Sciatic nerve (tissue), 2 donors: Measurements from ENCODE around the gene DIRAS1. TPM values are rescaled to one million over a fixed set of nuclear protein-coding genes. Genes with fewer than 3 reads are reported as not detected.

Experiments used
- ATAC-seq: fragments of 200-7000 bp; cut with Tn5 transposase; one replicate; pipeline ENCODE4 v1.9.1; 2020; ENCODE audit warnings: mild to moderate bottlenecking, moderate library complexity
- DNase-seq: peaks from one replicate; pipeline ENCODE4 v3.0.0-alpha.2; 2020; ENCODE audit warnings: low spot score
- intact Hi-C: fragments of 100-400 bp; cut with DNase I; formaldehyde crosslinking; loops from one replicate; pipeline ENCODE4 v1.14.2; 2022
- total RNA-seq: library from RNA; stranded (reverse); fragmentation: NEBNext Ultra II Directional; extraction: Animal tissue kit (Norgen Biotek cat#: 25700); gene quantifications from one replicate; pipeline ENCODE4 v1.2.1, GENCODE V29; 2021
- donor health status: DM: no; HTN: no; CAD: no.
- donor health status: DM: no; HTN: no; CAD: no.

Gene DIRAS1
- total RNA-seq, 1 donor from 2014 or later, result 0.45 TPM

DNA sequence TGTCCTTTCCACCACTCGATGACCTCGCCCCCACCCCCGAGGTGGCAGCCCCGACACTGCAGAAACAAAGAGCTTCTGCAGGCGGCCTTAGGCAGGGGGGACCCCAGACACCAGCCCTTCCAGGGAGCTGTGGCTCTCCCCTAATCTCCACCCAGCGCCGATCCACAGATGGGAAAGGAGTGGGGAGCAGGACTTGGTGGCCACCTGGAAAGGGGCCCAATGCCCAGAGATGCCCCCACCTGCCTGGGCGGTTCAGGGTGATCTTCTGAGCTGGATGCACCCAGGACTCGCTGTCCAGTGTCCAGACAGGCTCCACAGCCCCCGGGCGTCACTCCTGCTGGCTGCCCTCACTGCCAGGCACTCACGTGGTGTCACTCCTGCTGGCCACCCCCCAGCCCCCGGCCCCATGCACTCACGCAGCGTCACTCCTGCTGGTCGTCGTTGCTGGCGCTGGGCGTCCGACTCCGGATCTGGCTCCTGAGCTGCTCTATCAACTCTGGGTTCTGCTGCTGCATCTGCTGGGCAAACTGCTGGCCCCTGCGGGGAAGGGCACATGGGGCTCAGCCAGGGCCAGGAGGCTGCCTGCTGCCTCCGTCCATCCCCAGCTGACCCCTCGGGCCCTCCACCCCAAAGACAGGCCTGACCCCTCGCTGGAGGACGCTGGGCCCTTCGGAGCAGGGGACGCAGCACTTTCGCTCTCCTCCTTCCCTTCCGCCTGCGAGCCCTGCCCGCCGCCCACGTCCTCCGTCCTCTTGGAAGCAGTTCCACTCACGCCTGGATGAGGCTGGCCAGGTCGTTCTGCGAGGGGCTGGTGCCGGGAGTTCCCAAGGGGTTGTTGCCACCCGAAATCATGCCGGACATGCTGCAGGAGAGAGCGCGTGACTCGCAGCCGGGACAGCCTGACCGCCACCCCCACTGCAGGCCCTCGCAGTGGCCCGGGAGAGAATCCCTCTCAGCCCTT lies 36.0 kb upstream of the DIRAS1 start:
- ATAC-seq, result no peak
- no peak for DNase-seq
- intact Hi-C loops, result loop anchor here (10.0 kb wide), 1 partner anchor 112 kb away; no protein-coding TSS in a partner anchor

- no peak for DNase-seq
- ATAC-seq, result no peak
- intact Hi-C loops, result loop anchor here (10.0 kb wide), 1 partner anchor 112 kb away; no protein-coding TSS in a partner anchor
Measured at GRCh38 chr19:2756477-2756876, 35.3 kb upstream of the DIRAS1 start.

GRCh38 chr19:2755811-2756210 lies 34.6 kb upstream of the DIRAS1 start:
- intact Hi-C loops, result loop anchor here (10.0 kb wide), 1 partner anchor 111 kb away; no protein-coding TSS in a partner anchor
- DNase-seq (no peak), ATAC-seq (no peak)

DNA sequence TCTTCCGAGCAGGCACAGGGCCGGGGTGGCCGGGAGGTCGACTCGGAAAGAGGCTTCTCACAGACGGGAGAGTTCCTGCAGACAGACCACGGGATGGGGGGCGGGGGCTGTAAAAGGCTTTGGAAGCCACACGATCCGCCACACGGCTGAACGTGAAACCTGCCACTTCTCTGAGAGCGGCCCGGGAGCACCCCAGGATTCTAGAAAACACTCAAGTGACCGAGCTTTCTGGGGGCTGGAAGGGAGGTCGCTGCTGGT lies 34.2 kb upstream of the DIRAS1 start:
- intact Hi-C loops, result loop anchor here (10.0 kb wide), 1 partner anchor 111 kb away; no protein-coding TSS in a partner anchor
- no peak for ATAC-seq
- no peak for DNase-seq

- DNase-seq (no peak), ATAC-seq (no peak)
- intact Hi-C loops, result loop anchor here (5.0 to 10.0 kb wide), 2 partner anchors 110 to 1758 kb away; no protein-coding TSS in a partner anchor
Measured at GRCh38 chr19:2754659-2755447, 33.7 kb upstream of the DIRAS1 start.

- DNase-seq (no peak), ATAC-seq (no peak)
- intact Hi-C loops, result loop anchor here (5.0 to 10.0 kb wide), 2 partner anchors 107 to 1754 kb away; no protein-coding TSS in a partner anchor
Measured at GRCh38 chr19:2751438-2751830, 30.3 kb upstream of the DIRAS1 start.

GRCh38 chr19:2750808-2751437 lies 29.8 kb upstream of the DIRAS1 start:
- no peak for DNase-seq
- intact Hi-C loops, result loop anchor here (5.0 to 10.0 kb wide), 2 partner anchors 106 to 1754 kb away; no protein-coding TSS in a partner anchor
- ATAC-seq, result no peak

GRCh38 chr19:2747349-2747748 lies 26.2 kb upstream of the DIRAS1 start:
- no peak for DNase-seq
- ATAC-seq, result no peak
- intact Hi-C loops, result loop anchor here (5.0 kb wide), 1 partner anchor 1485 kb away; no protein-coding TSS in a partner anchor

- ATAC-seq (no peak), DNase-seq (no peak)
- intact Hi-C loops, result no loop called here
Measured at GRCh38 chr19:2744113-2744512, 22.9 kb upstream of the DIRAS1 start.

- ATAC-seq (no peak), DNase-seq (no peak)
- intact Hi-C loops, result no loop called here
Measured at GRCh38 chr19:2743099-2743498, 21.9 kb upstream of the DIRAS1 start.

DNA sequence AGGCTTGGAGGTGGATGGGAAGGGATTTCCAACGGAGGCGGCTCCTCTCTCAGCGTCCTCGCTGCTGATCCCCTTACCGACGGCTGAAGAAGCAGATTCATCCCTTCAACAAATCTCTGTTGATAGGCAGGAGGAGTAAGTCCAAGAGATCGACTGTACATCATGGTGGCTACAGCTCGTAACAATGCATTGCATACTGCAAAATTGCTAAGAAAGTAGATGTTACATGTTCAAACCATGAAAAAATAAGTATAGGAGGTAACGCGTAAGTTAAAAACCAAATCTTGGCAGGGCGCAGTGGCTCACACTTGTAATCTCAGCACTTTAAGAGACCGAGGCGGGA lies 19.1 kb upstream of the DIRAS1 start:
- ATAC-seq (no peak), DNase-seq (no peak)
- intact Hi-C loops, result no loop called here

- DNase-seq (peak; percentile 100), ATAC-seq (peak; percentile 100)
- intact Hi-C loops, result no loop called here
Measured at GRCh38 chr19:2739602-2740313, 18.6 kb upstream of the DIRAS1 start, which contains the start of gene SLC39A3. Gene SLC39A3, minus strand, starts transcription at chr19:2740017. Its CDS starts 2,760 bp downstream, at chr19:2737257.

GRCh38 chr19:2736550-2737190 lies 15.5 kb upstream of the DIRAS1 start:
- DNase-seq (no peak), ATAC-seq (no peak)
- intact Hi-C loops, result no loop called here

GRCh38 chr19:2735374-2735773 lies 14.2 kb upstream of the DIRAS1 start:
- DNase-seq, result no peak
- ATAC-seq, result no peak
- intact Hi-C loops, result no loop called here

GRCh38 chr19:2734589-2735288 lies 13.6 kb upstream of the DIRAS1 start:
- intact Hi-C loops, result no loop called here
- ATAC-seq (no peak), DNase-seq (no peak)

- intact Hi-C loops, result no loop called here
- no peak for ATAC-seq
Measured at GRCh38 chr19:2733930-2734588, 12.9 kb upstream of the DIRAS1 start.

DNA sequence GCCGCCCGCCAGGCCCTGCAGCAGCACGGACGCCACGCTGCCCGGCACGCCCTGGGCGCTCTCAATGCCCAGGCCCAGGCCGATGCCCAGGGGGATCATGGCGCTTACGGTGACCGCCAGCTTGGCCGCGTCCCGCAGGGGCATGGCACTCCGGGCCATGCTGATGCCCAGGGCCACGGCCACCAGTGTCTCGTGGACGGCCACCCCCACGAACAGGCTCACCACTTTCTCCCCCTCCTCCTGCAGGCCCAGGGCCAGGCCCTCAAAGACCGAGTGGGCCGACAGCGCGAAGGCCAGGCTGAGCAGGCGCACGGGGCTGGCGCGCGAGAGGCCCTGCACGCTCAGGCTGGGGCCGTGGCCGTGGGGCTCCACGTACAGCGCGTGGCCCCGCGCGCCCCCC lies 11.7 kb upstream of the DIRAS1 start:
- intact Hi-C loops, result no loop called here
- no peak for ATAC-seq
- DNase-seq, result no peak

More at GRCh38 chr19:2733930-2734588, 12.9 kb upstream of the DIRAS1 start:
- DNase-seq, result no peak
